Astrocyte of the cerebellum (primary cell): Measurements from ENCODE around the gene STBD1.

Source experiments
- DNase-seq: peaks from one replicate; pipeline ENCODE4 v3.0.0-alpha.2; 2011; ENCODE audit warnings: low read depth
- H3K4me3 ChIP-seq: 2 replicates; pipeline ENCODE4 v1.5.1; 2011; ENCODE audit warnings: mild to moderate bottlenecking, low read depth, low read length, moderate library complexity
- in situ Hi-C: cut with HindIII; loops from 2 replicates; pipeline ENCODE4 v1.10.0; 2017; ENCODE audit warnings: low sequenced_read_pairs
- TF ChIP-seq, protein P1 (sequence below): IDR thresholded peaks from 2 replicates; pipeline ENCODE4 v1.5.1; 2012; ENCODE audit warnings: low read length, low read depth, moderate library complexity, mild to moderate bottlenecking; ENCODE audit errors: missing control alignments

STBD1 gene

DNA sequence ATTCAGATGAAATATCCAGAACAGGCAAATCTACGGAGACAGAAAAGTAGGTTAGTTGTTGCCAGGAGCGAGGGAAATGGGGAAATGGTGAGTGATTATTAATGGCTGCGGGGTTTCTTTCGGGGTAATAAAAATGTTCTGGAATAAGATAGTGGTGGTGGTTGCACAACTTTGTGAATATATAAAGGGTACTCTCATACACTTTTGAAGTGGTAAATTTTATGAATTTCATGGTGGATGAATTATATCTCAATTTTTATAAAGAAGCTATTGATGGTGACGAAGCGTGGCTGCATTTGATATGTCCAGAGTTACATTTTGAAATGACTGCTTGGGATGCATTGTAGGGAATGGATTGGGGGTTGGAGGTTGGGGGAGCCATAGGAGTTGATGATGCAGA is 38.7 kb upstream of the STBD1 start:
- no peak for DNase-seq
- no peak overlapping the region for H3K4me3 ChIP-seq
- in situ Hi-C loops = no loop called here
- TF ChIP-seq, protein P1, sequence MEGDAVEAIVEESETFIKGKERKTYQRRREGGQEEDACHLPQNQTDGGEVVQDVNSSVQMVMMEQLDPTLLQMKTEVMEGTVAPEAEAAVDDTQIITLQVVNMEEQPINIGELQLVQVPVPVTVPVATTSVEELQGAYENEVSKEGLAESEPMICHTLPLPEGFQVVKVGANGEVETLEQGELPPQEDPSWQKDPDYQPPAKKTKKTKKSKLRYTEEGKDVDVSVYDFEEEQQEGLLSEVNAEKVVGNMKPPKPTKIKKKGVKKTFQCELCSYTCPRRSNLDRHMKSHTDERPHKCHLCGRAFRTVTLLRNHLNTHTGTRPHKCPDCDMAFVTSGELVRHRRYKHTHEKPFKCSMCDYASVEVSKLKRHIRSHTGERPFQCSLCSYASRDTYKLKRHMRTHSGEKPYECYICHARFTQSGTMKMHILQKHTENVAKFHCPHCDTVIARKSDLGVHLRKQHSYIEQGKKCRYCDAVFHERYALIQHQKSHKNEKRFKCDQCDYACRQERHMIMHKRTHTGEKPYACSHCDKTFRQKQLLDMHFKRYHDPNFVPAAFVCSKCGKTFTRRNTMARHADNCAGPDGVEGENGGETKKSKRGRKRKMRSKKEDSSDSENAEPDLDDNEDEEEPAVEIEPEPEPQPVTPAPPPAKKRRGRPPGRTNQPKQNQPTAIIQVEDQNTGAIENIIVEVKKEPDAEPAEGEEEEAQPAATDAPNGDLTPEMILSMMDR = no peak

DNA sequence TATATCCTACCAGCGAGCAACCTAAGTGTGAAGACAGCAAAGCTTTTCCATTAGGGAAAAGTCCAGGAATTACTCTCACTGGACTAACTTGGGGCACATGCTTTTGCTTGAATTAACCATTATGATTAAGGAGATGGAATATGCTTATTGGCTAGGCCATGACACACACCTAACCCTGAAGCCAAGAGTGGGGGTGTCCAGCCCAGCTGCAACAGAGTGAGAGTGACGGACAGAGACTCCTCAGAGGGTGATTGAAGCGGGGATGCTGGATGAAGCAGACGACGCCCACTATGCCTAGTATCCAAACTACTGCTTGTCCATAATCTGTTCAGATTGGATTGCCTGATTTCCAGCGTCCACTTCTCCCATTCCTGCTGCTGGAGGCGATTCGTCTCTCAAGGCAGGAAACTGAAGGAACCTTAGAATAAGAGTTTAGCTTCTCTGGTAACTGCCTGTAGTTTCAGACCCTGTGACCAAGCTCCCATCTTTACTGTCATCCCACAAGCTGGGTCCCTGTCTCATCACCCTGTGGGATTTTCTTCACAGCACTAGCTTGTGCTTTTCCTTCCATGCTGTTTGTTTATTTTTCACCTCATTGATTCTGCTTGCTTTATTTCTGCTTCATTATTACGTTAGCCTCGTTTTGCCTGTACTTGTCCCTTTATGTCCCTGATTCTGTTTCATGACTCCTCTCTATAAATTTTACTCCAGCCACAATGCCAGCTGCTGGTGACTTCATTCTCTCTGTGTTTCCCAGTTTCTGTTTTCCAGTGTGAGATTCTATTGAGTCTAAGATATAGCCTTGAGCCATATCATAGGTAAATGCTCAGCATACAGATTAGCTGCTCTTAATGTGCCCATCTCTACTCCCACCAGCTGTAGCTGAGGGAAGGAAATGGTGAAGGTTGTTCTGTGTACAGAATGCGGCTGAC is 36.0 kb upstream of the STBD1 start:
- TF ChIP-seq, protein P1 = no peak
- in situ Hi-C loops = no loop called here
- H3K4me3 ChIP-seq = no peak overlapping the region
- DNase-seq = no peak

DNA sequence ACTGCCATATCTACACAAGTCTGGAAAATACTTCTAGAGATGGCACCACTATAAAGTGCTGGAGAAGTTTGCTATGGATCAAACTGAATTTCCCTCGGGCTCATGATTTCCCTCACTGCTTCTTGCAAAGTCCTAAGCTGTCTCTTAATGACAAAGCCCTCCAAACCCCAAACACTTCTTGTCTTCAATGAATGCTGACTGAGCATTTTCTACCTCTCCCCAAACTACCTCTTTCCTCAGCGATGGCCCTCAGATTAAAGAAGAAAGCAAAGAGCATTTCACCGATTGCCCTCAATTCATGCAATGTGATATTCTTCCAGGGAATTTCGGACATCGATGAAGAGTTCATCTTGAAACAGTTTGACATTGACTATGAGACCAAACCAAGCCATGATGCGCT is 35.3 kb upstream of the STBD1 start:
- DNase-seq = no peak
- in situ Hi-C loops = no loop called here
- H3K4me3 ChIP-seq = no peak overlapping the region
- TF ChIP-seq, protein P1 = no peak

DNA sequence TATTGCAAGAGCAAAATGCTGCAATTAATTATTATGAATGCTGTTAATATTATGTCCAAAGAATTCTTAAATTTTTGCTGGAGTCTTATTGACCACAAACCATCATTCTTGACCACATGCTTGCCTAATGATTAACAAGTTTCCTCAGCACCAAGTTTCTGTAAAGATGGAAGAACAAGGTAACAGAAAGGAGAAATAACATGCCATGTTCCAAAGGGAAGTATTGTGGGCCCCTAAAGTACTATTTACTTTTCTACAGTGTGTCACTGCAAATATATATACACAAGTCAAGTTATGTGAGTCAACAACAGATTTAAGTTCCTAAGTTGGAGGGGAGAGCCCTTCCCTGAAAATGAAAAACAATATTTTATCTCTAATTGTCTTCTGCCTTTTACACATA is 34.5 kb upstream of the STBD1 start:
- TF ChIP-seq, protein P1 = no peak
- in situ Hi-C loops = no loop called here

DNA sequence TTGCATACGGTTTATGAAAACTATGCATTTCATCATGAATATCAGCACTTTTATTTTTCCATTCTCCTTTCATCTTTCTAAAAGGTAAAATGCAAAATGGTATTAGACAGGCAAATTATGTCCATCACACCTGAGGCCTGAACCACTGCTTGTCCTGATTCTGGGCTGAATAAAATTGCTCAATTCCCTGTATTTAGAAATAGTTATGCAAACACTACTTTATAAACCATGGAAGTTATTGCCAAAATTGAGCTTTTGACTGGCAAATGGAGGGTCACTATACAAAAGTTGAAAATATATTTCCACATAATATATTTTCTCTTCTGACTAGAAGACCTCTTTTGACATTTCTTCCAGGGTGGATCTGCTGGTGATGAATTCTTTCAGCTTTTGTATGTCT is 34.0 kb upstream of the STBD1 start:
- TF ChIP-seq, protein P1 = no peak
- H3K4me3 ChIP-seq = no peak overlapping the region
- in situ Hi-C loops = no loop called here
- DNase-seq = no peak

More for the DNA sequence above, 34.5 kb upstream of the STBD1 start:
- H3K4me3 ChIP-seq = no peak overlapping the region
- no peak for DNase-seq

DNA sequence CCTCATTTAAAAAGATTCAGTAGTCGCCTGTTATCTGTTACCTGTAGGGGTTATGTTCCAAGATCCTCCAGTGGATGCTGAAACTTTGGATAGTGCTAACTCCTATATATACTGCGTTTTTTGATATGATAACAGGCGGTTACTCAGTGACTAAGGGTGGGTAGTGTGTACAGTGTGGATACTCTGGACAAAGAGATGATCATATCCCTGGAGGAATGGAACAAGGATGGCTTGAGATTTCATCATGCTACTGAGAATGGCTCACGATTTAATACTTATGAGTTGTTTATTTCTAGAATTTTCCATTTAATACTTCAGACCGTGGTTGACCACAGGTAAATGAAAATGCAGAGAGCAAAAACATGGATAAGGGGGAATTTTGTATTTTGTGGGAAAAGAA is 33.5 kb upstream of the STBD1 start:
- no peak overlapping the region for H3K4me3 ChIP-seq
- no peak for DNase-seq
- in situ Hi-C loops = no loop called here

More for the DNA sequence above, 33.5 kb upstream of the STBD1 start:
- TF ChIP-seq, protein P1 = no peak
